IMR-90 (cell line): Measurements from ENCODE around the gene RASGRF2. TPM values are rescaled to one million over a fixed set of nuclear protein-coding genes. Genes with fewer than 3 reads are reported as not detected.

Experiments used
- ATAC-seq: fragments of 200-7000 bp; cut with Tn5 transposase; 2 replicates; pipeline ENCODE4 v1.9.1; 2020; ENCODE audit warnings: low read depth, mild to moderate bottlenecking, moderate library complexity
- BruUV-seq: library from RNA; stranded (reverse); fragments of 400-500 nt; replicated peaks from 2 replicates; lab custom pipeline; 2021; lab: Mats Ljungman, UMichigan
- CTCF ChIA-PET: fragments of 300-600 bp; formaldehyde crosslinking; extraction: SDS; loops from one replicate; lab custom pipeline; 2021; ENCODE audit warnings: antibody characterized with exemption; lab: Yijun Ruan, JAX
- POLR2A ChIA-PET: fragments of 300-600 bp; sonication (Branson Sonifier 250); formaldehyde crosslinking; loops from one replicate; lab custom pipeline; 2022; ENCODE audit warnings: antibody characterized with exemption; ENCODE audit not compliant: unreplicated experiment; lab: Charles Lee
- DNase-seq: peaks from one replicate; pipeline ENCODE4 v3.0.0; 2013
- H2AFZ ChIP-seq: replicated peaks from 2 replicates; pipeline ENCODE3; 2013; ENCODE audit warnings: low read length, mild to moderate bottlenecking; ENCODE audit not compliant: poor library complexity
- H2AK5ac ChIP-seq: 2 replicates; pipeline ENCODE4 v1.6.1; 2013; ENCODE audit warnings: low read depth, low read length, inconsistent platforms
- H2AK9ac ChIP-seq: replicated peaks from 2 replicates; pipeline ENCODE3; 2013; ENCODE audit warnings: mild to moderate bottlenecking, low read depth, low read length, moderate library complexity; ENCODE audit not compliant: poor library complexity
- H2BK120ac ChIP-seq: 2 replicates; pipeline ENCODE4 v1.6.1; 2013; ENCODE audit warnings: low read depth, low read length, inconsistent platforms
- H2BK15ac ChIP-seq: 3 replicates; pipeline ENCODE4 v1.6.1; 2013; ENCODE audit warnings: low read depth, low read length, inconsistent platforms
- H2BK20ac ChIP-seq: 2 replicates; pipeline ENCODE4 v1.6.1; 2013; ENCODE audit warnings: low read depth, mild to moderate bottlenecking, inconsistent platforms, low read length, moderate library complexity
- H2BK5ac ChIP-seq: 2 replicates; pipeline ENCODE4 v1.6.1; 2013; ENCODE audit warnings: mild to moderate bottlenecking, low read depth, low read length, inconsistent platforms; ENCODE audit not compliant: poor library complexity, severe bottlenecking
- H3K14ac ChIP-seq: replicated peaks from 2 replicates; pipeline ENCODE4 v1.6.1; 2013; ENCODE audit warnings: low read depth, low read length, inconsistent platforms
- H3K18ac ChIP-seq: 2 replicates; pipeline ENCODE4 v1.6.1; 2013; ENCODE audit warnings: low read depth, low read length, control low read depth
- H3K23ac ChIP-seq: 2 replicates; pipeline ENCODE4 v1.6.1; 2013; ENCODE audit warnings: low read depth, low read length, inconsistent platforms
- H3K27ac ChIP-seq: 2 replicates; pipeline ENCODE4 v1.5.1; 2013; ENCODE audit warnings: mild to moderate bottlenecking, control low read depth, low read length; ENCODE audit not compliant: insufficient read depth
- H3K27me3 ChIP-seq: 2 replicates; pipeline ENCODE4 v1.6.1; 2013; ENCODE audit warnings: low read length; ENCODE audit not compliant: control insufficient read depth, insufficient read depth
- H3K36me3 ChIP-seq: 2 replicates; pipeline ENCODE4 v1.6.1; 2013; ENCODE audit warnings: low read length, mixed read lengths; ENCODE audit not compliant: control insufficient read depth, insufficient read depth
- H3K4ac ChIP-seq: 2 replicates; pipeline ENCODE4 v1.6.1; 2013; ENCODE audit warnings: low read depth, low read length, inconsistent platforms
- H3K4me1 ChIP-seq: 2 replicates; pipeline ENCODE4 v1.6.1; 2013; ENCODE audit warnings: low read length, mixed read lengths; ENCODE audit not compliant: control insufficient read depth, insufficient read depth
- H3K4me2 ChIP-seq: 2 replicates; pipeline ENCODE4 v1.6.1; 2013; ENCODE audit warnings: low read depth, mild to moderate bottlenecking, control low read depth, low read length, moderate library complexity
- H3K4me3 ChIP-seq: 2 replicates; pipeline ENCODE4 v1.5.1; 2013; ENCODE audit warnings: low read depth, mild to moderate bottlenecking, control low read depth, low read length, moderate library complexity; ENCODE audit not compliant: insufficient read depth
- H3K56ac ChIP-seq: 2 replicates; pipeline ENCODE4 v1.6.1; 2013; ENCODE audit warnings: low read length, inconsistent platforms; ENCODE audit not compliant: insufficient read depth; ENCODE audit errors: extremely low read depth
- H3K79me1 ChIP-seq, 2 experiments: 2 replicates each; pipeline ENCODE4 v1.6.1; 2013; ENCODE audit warnings: low read length in 2 of 2, inconsistent platforms in 1 of 2, low read depth in 1 of 2
- H3K9ac ChIP-seq: 2 replicates; pipeline ENCODE4 v1.6.1; 2013; ENCODE audit warnings: low read depth, low read length, control low read depth
- H3K9me1 ChIP-seq: 2 replicates; pipeline ENCODE4 v1.6.1; 2013; ENCODE audit warnings: low read length, inconsistent platforms; ENCODE audit not compliant: insufficient read depth
- H3K9me3 ChIP-seq: 2 replicates; pipeline ENCODE4 v1.6.1; 2013; ENCODE audit warnings: low read length; ENCODE audit not compliant: control insufficient read depth, insufficient read depth
- H4K20me1 ChIP-seq: 2 replicates; pipeline ENCODE4 v1.6.1; 2013; ENCODE audit warnings: low read length, inconsistent platforms; ENCODE audit not compliant: insufficient read depth
- H4K5ac ChIP-seq: 2 replicates; pipeline ENCODE4 v1.6.1; 2013; ENCODE audit warnings: mild to moderate bottlenecking, low read depth, low read length, control low read depth
- H4K8ac ChIP-seq, 2 experiments: 2 replicates each; pipeline ENCODE4 v1.6.1; 2013; ENCODE audit warnings: low read depth in 2 of 2, low read length in 2 of 2, control low read depth in 1 of 2, inconsistent platforms in 1 of 2
- H4K91ac ChIP-seq: 2 replicates; pipeline ENCODE4 v1.6.1; 2013; ENCODE audit warnings: low read depth, low read length, inconsistent platforms; ENCODE audit not compliant: insufficient read depth
- BHLHE40 ChIP-seq: fragments of 150-350 bp; IDR thresholded peaks from 2 replicates; pipeline ENCODE4 v1.6.1; 2016; ENCODE audit warnings: mild to moderate bottlenecking, low read depth, low read length
- CHD1 ChIP-seq: IDR thresholded peaks from 2 replicates; pipeline ENCODE4 v1.6.1; 2012; ENCODE audit warnings: low read depth, low read length, improper control_type of control experiment
- ELK1 ChIP-seq: fragments of 150-350 bp; IDR thresholded peaks from 2 replicates; pipeline ENCODE4 v1.6.1; 2016; ENCODE audit warnings: low read depth, mild to moderate bottlenecking, low read length, moderate library complexity, borderline replicate concordance
- FOS ChIP-seq: fragments of 150-350 bp; IDR thresholded peaks from 2 replicates; pipeline ENCODE4 v1.6.1; 2016; ENCODE audit warnings: low read depth, low read length
- MAFK ChIP-seq: IDR thresholded peaks from 2 replicates; pipeline ENCODE4 v1.6.1; 2012; ENCODE audit warnings: low read depth, low read length, improper control_type of control experiment
- NFE2L2 ChIP-seq: fragments of 150-350 bp; IDR thresholded peaks from 2 replicates; pipeline ENCODE4 v1.6.1; 2016; ENCODE audit warnings: low read depth, mild to moderate bottlenecking, low read length
- RFX5 ChIP-seq: IDR thresholded peaks from 2 replicates; pipeline ENCODE4 v1.8.0; 2012; ENCODE audit warnings: low read depth, mild to moderate bottlenecking, low read length, moderate library complexity
- WGBS, 2 experiments: methylation state at CpG; one replicate each; pipeline versions ENCODE4 v1.1.5 to v1.1.7; 2013; ENCODE audit warnings: missing lambda C conversion rate in 2 of 2; ENCODE audit not compliant: insufficient read length in 1 of 2; ENCODE audit errors: extremely low coverage in 2 of 2; 5-methylcytosine and 5-hydroxymethylcytosine counted together
- dilution Hi-C: fragments of 300-500 bp; cut with HindIII; formaldehyde crosslinking; loops from one replicate; pipeline ENCODE4 v1.14.3; 2018; ENCODE audit warnings: low sequenced_read_pairs; ENCODE audit not compliant: unreplicated experiment
- in situ Hi-C: fragments of 300-500 bp; cut with MboI; formaldehyde crosslinking; loops from 3 replicates; pipeline ENCODE4 v1.14.3; 2019; ENCODE audit warnings: low sequenced_read_pairs, inconsistent platforms, mixed read lengths
- intact Hi-C: fragments of 100-400 bp; cut with micrococcal nuclease; formaldehyde crosslinking; loops from 2 replicates; pipeline ENCODE4 v1.10.0; 2022
- polyA plus RNA-seq, 3 experiments: library from polyadenylated mRNA; depleted of rRNA; stranded (reverse); fragments of >200 nt; gene quantifications; 2 replicates each; pipeline ENCODE4 v1.2.3, GENCODE V29; 2012; ENCODE audit warnings: low replicate concordance in 1 of 3
- total RNA-seq: library from RNA; depleted of rRNA; stranded (reverse); fragments of >200 nt; gene quantifications from 2 replicates; pipeline ENCODE4 v1.2.3, GENCODE V29; 2012

The RASGRF2 gene
- total and polyA plus RNA-seq, 2 of the 4 experiments (the other 2 are of a cell fraction), result 2.9 to 5.0 TPM

- BruUV-seq, result no TSS peak
- no peak for DNase-seq
Observed at GRCh38 chr5:81095835-81096234, 135.7 kb downstream of the RASGRF2 start.

More at GRCh38 chr5:81095835-81096234, 135.7 kb downstream of the RASGRF2 start:
- Histone ChIP-seq H3K4me3 (no peak overlapping the region), H3K9ac (no peak overlapping the region), H2AK9ac (no peak overlapping the region), H3K4ac (no peak overlapping the region), H3K4me2 (no peak overlapping the region), H4K20me1 (no peaks in the 10 kb centered on the region), H2BK120ac (no peak overlapping the region), H4K5ac (no peak overlapping the region), H3K23ac (no peak overlapping the region), H4K8ac (no peak overlapping the region), H3K18ac (no peak overlapping the region), H3K36me3 (peaks cover 7% of the 10 kb centered on the region), H3K9me1 (peaks cover 11% of the 10 kb centered on the region; the same call in 1 of the 2 replicates), H2BK20ac (no peak overlapping the region), H3K9me3 (no peaks in the 10 kb centered on the region), H3K27me3 (no peaks in the 10 kb centered on the region), H3K79me1 (peaks cover 0 to 12% of the 10 kb centered on the region in 2 experiments; a peak in 2 of 4 replicates), H3K4me1 (peaks cover 3% of the 10 kb centered on the region; the same call in 1 of the 2 replicates), H4K91ac (no peak overlapping the region), H2BK5ac (no peak overlapping the region), H2BK15ac (no peak overlapping the region), H3K56ac (no peak overlapping the region), H2AK5ac (no peak overlapping the region), H3K14ac (no peak overlapping the region), H2AFZ (no peak overlapping the region), H3K27ac (no peak overlapping the region)
- POLR2A ChIA-PET, result no interaction called here
- in situ Hi-C loops (no loop called here), intact Hi-C loops (no loop called here), dilution Hi-C loops (no loop called here)
- WGBS, 2 experiments, result no CpG with 5 or more reads among the region's 1 CpG
- no peak for TF ChIP-seq CHD1
- TF ChIP-seq BHLHE40, result no peak
- no peak for TF ChIP-seq FOS
- no peak for TF ChIP-seq MAFK
- no peak for TF ChIP-seq ELK1
- TF ChIP-seq RFX5, result no peak
- no peak for TF ChIP-seq NFE2L2
- no peak for ATAC-seq
- CTCF ChIA-PET, result interaction anchor here (1.1 kb wide), 1 partner anchor 12 kb away, joined by 4 read pairs; no protein-coding TSS in a partner anchor
